T-cell (primary cell): ENCODE data around the gene ACSM4. TPM values are rescaled to one million over a fixed set of nuclear protein-coding genes. Genes with fewer than 3 reads are reported as not detected.
A peak's percentile ranks its signal among the peaks of the same experiment; 100 is the strongest.

Experiments
- ATAC-seq, 4 experiments: fragments of 200-7000 bp in 3 of 4; fragments of 150-1000 bp in 1 of 4; cut with Tn5 transposase; replicated peaks in 1 of 4; 1 replicate in 3 of 4; 2 replicates in 1 of 4; pipeline ENCODE4 v1.10.0; 2021; ENCODE audit warnings: moderate library complexity in 3 of 4, mild to moderate bottlenecking in 2 of 4, moderate number of reproducible peaks in 1 of 4
- CTCF ChIA-PET, 2 donors: fragments of 300-600 bp; sonication (Branson Sonifier 250); formaldehyde crosslinking; loops; one replicate each; lab custom pipeline; 2022; ENCODE audit warnings: antibody characterized with exemption in 2 of 2; lab: Charles Lee
- POLR2A ChIA-PET, 2 donors: fragments of 300-600 bp; sonication (Branson Sonifier 250); formaldehyde crosslinking; loops; one replicate each; lab custom pipeline; 2022; ENCODE audit warnings: antibody characterized with exemption in 2 of 2; lab: Charles Lee
- DNase-seq, 35 experiments: peaks; one replicate each; pipeline versions ENCODE4 v3.0.0 to v3.0.0-alpha.2; 2013 to 2023
- H3K27ac ChIP-seq: one replicate; pipeline ENCODE4 v1.5.1; 2013; ENCODE audit warnings: low read length
- H3K27me3 ChIP-seq, 2 experiments: replicated peaks in 1 of 2; 1 replicate in 1 of 2; 2 replicates in 1 of 2; pipeline versions ENCODE4 v1.6.1 to v1.7.0; 2013; ENCODE audit warnings: low read length in 1 of 2, mixed read lengths in 1 of 2; ENCODE audit not compliant: control insufficient read depth in 2 of 2, insufficient read depth in 2 of 2; ENCODE audit errors: extremely low read depth in 1 of 2
- H3K36me3 ChIP-seq, 2 donors: 1 replicate in 1 of 2; 2 replicates in 1 of 2; pipeline versions ENCODE4 v1.6.1 to v1.7.0; 2013; ENCODE audit warnings: low read length in 1 of 2; ENCODE audit not compliant: control insufficient read depth in 2 of 2, insufficient read depth in 1 of 2; ENCODE audit errors: extremely low read depth in 1 of 2
- H3K4me1 ChIP-seq, 2 experiments: 1 replicate in 1 of 2; 2 replicates in 1 of 2; pipeline versions ENCODE4 v1.6.1 to v1.7.0; 2013; ENCODE audit warnings: low read length in 2 of 2, mixed read lengths in 1 of 2; ENCODE audit not compliant: insufficient read depth in 2 of 2, control insufficient read depth in 1 of 2; ENCODE audit errors: extremely low read depth in 1 of 2
- H3K4me3 ChIP-seq, 2 donors: 1 replicate in 1 of 2; 2 replicates in 1 of 2; pipeline versions ENCODE4 v1.5.1 to v1.7.0; 2013; ENCODE audit warnings: mild to moderate bottlenecking in 2 of 2, low read length in 1 of 2, moderate library complexity in 1 of 2; ENCODE audit not compliant: control insufficient read depth in 1 of 2; ENCODE audit errors: extremely low read depth in 1 of 2
- H3K9me3 ChIP-seq: 2 replicates; pipeline ENCODE4 v1.7.0; 2013
- H3K27ac Mint-ChIP-seq, 2 donors: one replicate each; pipeline ENCODE4 v1.8.0; 2020 to 2021; ENCODE audit warnings: mild to moderate bottlenecking in 2 of 2, mixed read lengths in 2 of 2
- H3K27me3 Mint-ChIP-seq, 2 donors: one replicate each; pipeline ENCODE4 v1.8.0; 2021 to 2022; ENCODE audit warnings: mixed read lengths in 2 of 2
- H3K36me3 Mint-ChIP-seq: one replicate; pipeline ENCODE4 v1.8.0; 2021; ENCODE audit warnings: mixed read lengths
- H3K4me1 Mint-ChIP-seq, 3 donors: one replicate each; pipeline ENCODE4 v1.8.0; 2020 to 2022; ENCODE audit warnings: mixed read lengths in 3 of 3, mild to moderate bottlenecking in 1 of 3
- H3K4me3 Mint-ChIP-seq, 3 donors: one replicate each; pipeline ENCODE4 v1.8.0; 2020 to 2022; ENCODE audit warnings: mild to moderate bottlenecking in 3 of 3, mixed read lengths in 3 of 3, moderate library complexity in 3 of 3
- H3K9me3 Mint-ChIP-seq, 3 donors: one replicate each; pipeline ENCODE4 v1.8.0; 2020 to 2022; ENCODE audit warnings: mixed read lengths in 3 of 3
- WGBS: methylation state at CpG from one replicate; pipeline ENCODE4 v1.1.5; 2013; ENCODE audit warnings: missing lambda C conversion rate; ENCODE audit not compliant: insufficient coverage; 5-methylcytosine and 5-hydroxymethylcytosine counted together
- total RNA-seq, 35 experiments: library from RNA in 6 of 35; stranded (reverse) in 6 of 35; fragments of 120-200 nt in 1 of 35; gene quantifications; one replicate each; pipeline versions ENCODE4 v1.2.1 to v1.2.4 and lab custom pipeline; 2013 to 2026

Gene ACSM4
- total RNA-seq, 5 donors from 2014 or later (not counting 1 experiment from before 2014, with no cell fraction given) = not detected

- Mint-ChIP-seq H3K36me3 (peaks cover 5% of the 10 kb centered on the region), H3K9me3 (peaks cover 12 to 28% (median 13%) of the 10 kb centered on the region in 3 donors), H3K4me1 (peaks cover 16 to 38% (median 18%) of the 10 kb centered on the region in 3 donors), H3K4me3 (peak overlapping the region in 1 of 3 donors; percentile 15), H3K27me3 (no peaks in the 10 kb centered on the region), H3K27ac (no peak overlapping the region)
- Histone ChIP-seq H3K9me3 (no peaks in the 10 kb centered on the region), H3K4me3 (no peak overlapping the region), H3K4me1 (peaks cover 6 to 13% of the 10 kb centered on the region in 2 experiments), H3K36me3 (no peaks in the 10 kb centered on the region), H3K27ac (peak overlapping the region; percentile 11), H3K27me3 (no peaks in the 10 kb centered on the region)
- ATAC-seq (no peak), DNase-seq (no peak)
- ChIA-PET POLR2A (interaction anchor here in 1 of 2 donors (0.7 kb wide), 1 partner anchor 74 kb away, joined by 5 read pairs; no protein-coding TSS in a partner anchor), CTCF (no interaction called here)
These were observed 41.1 kb downstream of the ACSM4 start for GRCh38 chr12:7344833-7345606.

- WGBS = 43% methylated on average over 3 of the region's 6 CpGs
- POLR2A ChIA-PET = interaction anchor here in 1 of 2 donors (0.6 kb wide), 1 partner anchor 26 kb away, joined by 4 read pairs; no protein-coding TSS in a partner anchor
- Histone ChIP-seq H3K9me3 (no peaks in the 10 kb centered on the region), H3K27me3 (no peaks in the 10 kb centered on the region), H3K27ac (peak overlapping the region; percentile 26), H3K36me3 (no peaks in the 10 kb centered on the region), H3K4me3 (no peak overlapping the region), H3K4me1 (peaks cover 6 to 19% of the 10 kb centered on the region in 2 experiments)
- H3K4me1 Mint-ChIP-seq = peaks cover 25 to 46% (median 25%) of the 10 kb centered on the region in 3 donors
- H3K27me3 Mint-ChIP-seq = no peaks in the 10 kb centered on the region
- peak in 1 of 35 experiments; percentile 6 for DNase-seq
- peaks cover 5% of the 10 kb centered on the region for H3K36me3 Mint-ChIP-seq
- peak overlapping the region in 2 of 3 donors; percentile 18 to 32 for H3K4me3 Mint-ChIP-seq
- peaks cover 12 to 28% (median 13%) of the 10 kb centered on the region in 3 donors for H3K9me3 Mint-ChIP-seq
- CTCF ChIA-PET = interaction anchor here in 1 of 2 donors (0.6 kb wide), 1 partner anchor 153 kb away, joined by 3 read pairs; no protein-coding TSS in a partner anchor
- H3K27ac Mint-ChIP-seq = peak overlapping the region; percentile 45 to 73
- ATAC-seq = peak; percentile 40 to 72 (median 48)
These were observed 42.8 kb downstream of the ACSM4 start for GRCh38 chr12:7346551-7347225.

- POLR2A ChIA-PET = no interaction called here
- H3K36me3 Mint-ChIP-seq = peaks cover 5% of the 10 kb centered on the region
- H3K9me3 Mint-ChIP-seq = peaks cover 5 to 11% (median 6%) of the 10 kb centered on the region in 3 donors
- ATAC-seq (no peak), DNase-seq (no peak)
- H3K4me3 Mint-ChIP-seq = no peak overlapping the region
- no peak overlapping the region for H3K4me3 ChIP-seq
- H3K36me3 ChIP-seq = no peaks in the 10 kb centered on the region
- peaks cover 23 to 38% (median 25%) of the 10 kb centered on the region in 3 donors for H3K4me1 Mint-ChIP-seq
- no peaks in the 10 kb centered on the region for H3K9me3 ChIP-seq
- H3K27me3 Mint-ChIP-seq = peaks cover 5% of the 10 kb centered on the region in 2 donors
- no peak overlapping the region for H3K27ac ChIP-seq
- no peak overlapping the region for H3K27ac Mint-ChIP-seq
- H3K4me1 ChIP-seq = peaks cover 6 to 19% of the 10 kb centered on the region in 2 experiments
- CTCF ChIA-PET = no interaction called here
- H3K27me3 ChIP-seq = no peaks in the 10 kb centered on the region
- no CpG with 5 or more reads among the region's 4 CpGs for WGBS
These were observed 45.5 kb downstream of the ACSM4 start for GRCh38 chr12:7349418-7349817.

GRCh38 chr12:7351177-7351576 is 47.3 kb downstream of the ACSM4 start:
- peaks cover 4 to 14% of the 10 kb centered on the region in 2 experiments for H3K4me1 ChIP-seq
- H3K27me3 ChIP-seq = no peaks in the 10 kb centered on the region
- H3K27ac ChIP-seq = no peak overlapping the region
- no peak overlapping the region for H3K4me3 ChIP-seq
- Mint-ChIP-seq H3K9me3 (no peaks in the 10 kb centered on the region), H3K27ac (no peak overlapping the region), H3K36me3 (no peaks in the 10 kb centered on the region), H3K4me1 (peaks cover 21 to 31% (median 22%) of the 10 kb centered on the region in 3 donors), H3K4me3 (no peak overlapping the region), H3K27me3 (peaks cover 5% of the 10 kb centered on the region in 2 donors)
- ChIA-PET POLR2A (no interaction called here), CTCF (no interaction called here)
- DNase-seq (no peak), ATAC-seq (no peak)
- WGBS = no CpG with 5 or more reads among the region's 2 CpGs
- no peaks in the 10 kb centered on the region for H3K36me3 ChIP-seq
- H3K9me3 ChIP-seq = no peaks in the 10 kb centered on the region

- peaks cover 14 to 20% (median 14%) of the 10 kb centered on the region in 3 donors for H3K4me1 Mint-ChIP-seq
- no peak for DNase-seq
These were observed 48.8 kb downstream of the ACSM4 start for GRCh38 chr12:7352661-7353060.

GRCh38 chr12:7354529-7354928 is 50.7 kb downstream of the ACSM4 start:
- H3K36me3 ChIP-seq = no peaks in the 10 kb centered on the region
- WGBS = 72% methylated on average over 2 of the region's 4 CpGs
- Mint-ChIP-seq H3K4me1 (peaks cover 10 to 16% (median 12%) of the 10 kb centered on the region in 3 donors), H3K4me3 (no peak overlapping the region), H3K27ac (no peak overlapping the region), H3K27me3 (peaks cover 5 to 8% of the 10 kb centered on the region in 2 donors), H3K36me3 (no peaks in the 10 kb centered on the region), H3K9me3 (no peaks in the 10 kb centered on the region)
- ChIA-PET CTCF (no interaction called here), POLR2A (interaction anchor here in 1 of 2 donors (0.6 kb wide), 1 partner anchor 985 kb away, joined by 4 read pairs; no protein-coding TSS in a partner anchor)
- H3K4me1 ChIP-seq = peaks cover 0 to 11% of the 10 kb centered on the region in 2 experiments
- H3K27ac ChIP-seq = no peak overlapping the region
- H3K27me3 ChIP-seq = peaks cover 0 to 2% of the 10 kb centered on the region in 2 experiments
- ATAC-seq = no peak
- no peak for DNase-seq
- H3K4me3 ChIP-seq = no peak overlapping the region
- no peaks in the 10 kb centered on the region for H3K9me3 ChIP-seq

More at GRCh38 chr12:7352661-7353060, 48.8 kb downstream of the ACSM4 start:
- Histone ChIP-seq H3K27ac (no peak overlapping the region), H3K4me3 (no peak overlapping the region), H3K9me3 (no peaks in the 10 kb centered on the region), H3K27me3 (no peaks in the 10 kb centered on the region), H3K4me1 (peaks cover 0 to 11% of the 10 kb centered on the region in 2 experiments), H3K36me3 (no peaks in the 10 kb centered on the region)
- no peaks in the 10 kb centered on the region for H3K36me3 Mint-ChIP-seq
- H3K27me3 Mint-ChIP-seq = peaks cover 5 to 8% of the 10 kb centered on the region in 2 donors
- no peak overlapping the region for H3K27ac Mint-ChIP-seq
- H3K4me3 Mint-ChIP-seq = no peak overlapping the region
- ATAC-seq = no peak
- H3K9me3 Mint-ChIP-seq = no peaks in the 10 kb centered on the region
- POLR2A ChIA-PET = no interaction called here
- CTCF ChIA-PET = no interaction called here
